ENCODE measurements around the gene CD99. TPM values are rescaled to one million over a fixed set of nuclear protein-coding genes. Genes with fewer than 3 reads are reported as not detected.

The CD99 gene
- polyA plus RNA-seq, 1 donor (not counting 4 experiments of a cell fraction or from before 2014, with no cell fraction given) = 74.4 TPM

DNA sequence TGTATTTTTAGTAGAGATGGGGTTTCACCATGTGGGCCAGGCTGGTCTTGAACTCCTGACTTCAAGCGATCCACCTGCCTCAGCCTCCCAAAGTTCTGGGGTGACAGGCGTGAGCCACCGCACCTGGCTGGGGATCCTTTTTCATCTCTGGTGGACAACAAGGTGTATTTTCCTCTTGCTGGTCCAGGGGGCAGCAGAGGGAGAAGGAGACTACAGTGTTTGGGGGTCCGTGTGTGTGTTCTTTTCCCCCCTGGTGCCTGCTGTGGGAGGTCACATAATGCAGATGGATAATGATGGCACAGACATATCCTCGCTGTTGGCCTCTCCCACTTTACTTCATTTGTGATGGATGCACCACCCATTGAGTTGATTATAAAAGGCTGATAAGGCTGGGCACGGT is 39.0 kb upstream of the CD99 start:
- no peak overlapping the region for H2AFZ ChIP-seq (ENCODE audit: control insufficient read depth, low read length)
- H3K4me2 ChIP-seq (ENCODE audit: control insufficient read depth, extremely low read depth, insufficient read depth, low read depth, low read length) = no peak overlapping the region
- peaks cover 0 to 4% of the 10 kb centered on the region in 2 experiments for H3K36me3 ChIP-seq (ENCODE audit: control insufficient read depth in 2 of 2, extremely low read depth in 1 of 2, insufficient read depth in 2 of 2, low read length in 2 of 2)
- dilution Hi-C loops (cut with MboI; ENCODE audit: extremely low pct_ligation_motif_present, low sequenced_read_pairs) = no loop called here
- FAIRE-seq (no peak), DNase-seq (ENCODE audit: low read depth, low spot score) (no peak)
- H3K9me3 ChIP-seq (ENCODE audit: control insufficient read depth, low read depth, low read length) = no peaks in the 10 kb centered on the region
- no peaks in the 10 kb centered on the region for H4K20me1 ChIP-seq (ENCODE audit: control insufficient read depth, extremely low read depth, insufficient read depth, low read length)
- no peak overlapping the region for H3K27ac ChIP-seq (ENCODE audit: control insufficient read depth, insufficient read depth, low read length)
- H3K4me3 ChIP-seq (ENCODE audit: control insufficient read depth in 2 of 3, extremely low read depth in 1 of 3, insufficient read depth in 2 of 3, low read depth in 1 of 3, low read length in 3 of 3) = no peak overlapping the region
- no peaks in the 10 kb centered on the region for H3K9me1 ChIP-seq (ENCODE audit: control insufficient read depth, extremely low read depth, insufficient read depth, low read length)
- no peaks in the 10 kb centered on the region for H3K4me1 ChIP-seq (ENCODE audit: control insufficient read depth, extremely low read depth, insufficient read depth, low read length)
- no peaks in the 10 kb centered on the region for H3K27me3 ChIP-seq (ENCODE audit: control insufficient read depth, extremely low read depth, insufficient read depth, low read length)
- no peak overlapping the region for H3K9ac ChIP-seq (ENCODE audit: control insufficient read depth, extremely low read depth, insufficient read depth, low read length)
- H3K79me2 ChIP-seq (ENCODE audit: control insufficient read depth, insufficient read depth, low read length) = no peaks in the 10 kb centered on the region
- TF ChIP-seq, protein P1, sequence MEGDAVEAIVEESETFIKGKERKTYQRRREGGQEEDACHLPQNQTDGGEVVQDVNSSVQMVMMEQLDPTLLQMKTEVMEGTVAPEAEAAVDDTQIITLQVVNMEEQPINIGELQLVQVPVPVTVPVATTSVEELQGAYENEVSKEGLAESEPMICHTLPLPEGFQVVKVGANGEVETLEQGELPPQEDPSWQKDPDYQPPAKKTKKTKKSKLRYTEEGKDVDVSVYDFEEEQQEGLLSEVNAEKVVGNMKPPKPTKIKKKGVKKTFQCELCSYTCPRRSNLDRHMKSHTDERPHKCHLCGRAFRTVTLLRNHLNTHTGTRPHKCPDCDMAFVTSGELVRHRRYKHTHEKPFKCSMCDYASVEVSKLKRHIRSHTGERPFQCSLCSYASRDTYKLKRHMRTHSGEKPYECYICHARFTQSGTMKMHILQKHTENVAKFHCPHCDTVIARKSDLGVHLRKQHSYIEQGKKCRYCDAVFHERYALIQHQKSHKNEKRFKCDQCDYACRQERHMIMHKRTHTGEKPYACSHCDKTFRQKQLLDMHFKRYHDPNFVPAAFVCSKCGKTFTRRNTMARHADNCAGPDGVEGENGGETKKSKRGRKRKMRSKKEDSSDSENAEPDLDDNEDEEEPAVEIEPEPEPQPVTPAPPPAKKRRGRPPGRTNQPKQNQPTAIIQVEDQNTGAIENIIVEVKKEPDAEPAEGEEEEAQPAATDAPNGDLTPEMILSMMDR (optimal IDR thresholded peaks at IDR 0.05 in 1 of 3, IDR thresholded peaks at IDR 0.05 in 1 of 3, conservative IDR thresholded peaks at IDR 0.05 in 1 of 3; ENCODE audit: extremely low read depth in 1 of 3, insufficient read depth in 2 of 3, low read length in 3 of 3) = peak in 2 of 3 experiments; percentile 9 to 26
- no peak for TF ChIP-seq EZH2 (IDR thresholded peaks at IDR 0.05; ENCODE audit: low read length)

DNA sequence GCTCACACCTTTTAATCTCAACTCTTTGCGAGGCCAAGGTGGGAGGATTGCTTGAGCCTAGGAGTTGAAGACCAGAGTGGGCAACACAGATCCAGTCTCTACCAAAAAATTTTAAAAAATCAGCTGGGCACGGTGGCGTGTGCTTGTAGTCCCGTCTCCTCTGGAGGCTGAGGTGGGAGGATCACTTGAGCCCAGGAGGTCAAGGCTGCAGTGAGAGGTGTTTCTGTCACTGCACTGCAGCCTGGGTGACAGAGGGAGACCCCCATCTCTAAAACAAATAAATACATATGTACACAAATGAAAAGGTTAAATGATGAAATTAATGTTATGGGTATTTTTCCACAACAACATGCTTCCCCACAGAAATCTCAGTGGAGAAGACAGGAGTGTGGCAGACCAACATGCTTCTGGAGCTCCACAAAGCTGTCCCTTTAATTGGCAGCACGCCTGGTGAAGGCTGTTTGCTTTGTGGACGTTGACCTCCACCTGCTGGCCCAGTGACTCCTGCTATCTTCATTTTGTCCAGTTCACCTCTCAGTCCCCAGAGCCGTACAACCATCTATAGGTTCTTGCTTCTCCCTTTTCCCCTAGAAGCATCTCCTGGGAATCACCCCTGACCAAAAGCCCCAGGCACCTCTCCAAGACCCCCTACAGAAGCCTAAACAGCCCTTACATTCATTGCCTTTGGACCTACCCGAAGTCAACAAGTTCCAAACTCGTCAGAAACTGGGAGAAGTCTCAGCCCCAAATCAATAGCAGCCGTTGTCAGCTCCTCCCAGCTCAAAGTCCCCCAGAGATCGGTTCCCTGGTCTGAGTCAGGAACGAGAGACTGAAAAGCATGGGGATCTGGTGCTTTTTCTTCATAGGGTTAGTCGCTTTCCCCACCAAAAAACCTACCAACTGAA is 36.4 kb upstream of the CD99 start:
- Histone ChIP-seq H3K36me3 (ENCODE audit: control insufficient read depth in 2 of 2, extremely low read depth in 1 of 2, insufficient read depth in 2 of 2, low read length in 2 of 2) (peaks cover 0 to 2% of the 10 kb centered on the region in 2 experiments), H4K20me1 (ENCODE audit: control insufficient read depth, extremely low read depth, insufficient read depth, low read length) (no peaks in the 10 kb centered on the region), H3K4me3 (ENCODE audit: control insufficient read depth in 2 of 3, extremely low read depth in 1 of 3, insufficient read depth in 2 of 3, low read depth in 1 of 3, low read length in 3 of 3) (no peak overlapping the region), H3K9ac (ENCODE audit: control insufficient read depth, extremely low read depth, insufficient read depth, low read length) (no peak overlapping the region), H3K4me2 (ENCODE audit: control insufficient read depth, extremely low read depth, insufficient read depth, low read depth, low read length) (no peak overlapping the region), H3K27ac (ENCODE audit: control insufficient read depth, insufficient read depth, low read length) (no peak overlapping the region), H3K9me3 (ENCODE audit: control insufficient read depth, low read depth, low read length) (no peaks in the 10 kb centered on the region), H2AFZ (ENCODE audit: control insufficient read depth, low read length) (no peak overlapping the region), H3K79me2 (ENCODE audit: control insufficient read depth, insufficient read depth, low read length) (no peaks in the 10 kb centered on the region), H3K4me1 (ENCODE audit: control insufficient read depth, extremely low read depth, insufficient read depth, low read length) (no peaks in the 10 kb centered on the region), H3K27me3 (ENCODE audit: control insufficient read depth, extremely low read depth, insufficient read depth, low read length) (no peaks in the 10 kb centered on the region), H3K9me1 (ENCODE audit: control insufficient read depth, extremely low read depth, insufficient read depth, low read length) (no peaks in the 10 kb centered on the region)
- FAIRE-seq (no peak), DNase-seq (ENCODE audit: low read depth, low spot score) (no peak)
- no peak for TF ChIP-seq EZH2 (IDR thresholded peaks at IDR 0.05; ENCODE audit: low read length)
- TF ChIP-seq, protein P1 (optimal IDR thresholded peaks at IDR 0.05 in 1 of 3, IDR thresholded peaks at IDR 0.05 in 1 of 3, conservative IDR thresholded peaks at IDR 0.05 in 1 of 3; ENCODE audit: extremely low read depth in 1 of 3, insufficient read depth in 2 of 3, low read length in 3 of 3) = no peak
- dilution Hi-C loops (cut with MboI; ENCODE audit: extremely low pct_ligation_motif_present, low sequenced_read_pairs) = no loop called here
